Activated naive CD4-positive, alpha-beta T cell (primary cell): ENCODE data around the gene WAPL.

ENCODE experiments used
- DNase-seq, 4 experiments: peaks; one replicate each; lab custom pipeline; 2025; lab: John Stamatoyannopoulos, UW

The WAPL gene

DNA sequence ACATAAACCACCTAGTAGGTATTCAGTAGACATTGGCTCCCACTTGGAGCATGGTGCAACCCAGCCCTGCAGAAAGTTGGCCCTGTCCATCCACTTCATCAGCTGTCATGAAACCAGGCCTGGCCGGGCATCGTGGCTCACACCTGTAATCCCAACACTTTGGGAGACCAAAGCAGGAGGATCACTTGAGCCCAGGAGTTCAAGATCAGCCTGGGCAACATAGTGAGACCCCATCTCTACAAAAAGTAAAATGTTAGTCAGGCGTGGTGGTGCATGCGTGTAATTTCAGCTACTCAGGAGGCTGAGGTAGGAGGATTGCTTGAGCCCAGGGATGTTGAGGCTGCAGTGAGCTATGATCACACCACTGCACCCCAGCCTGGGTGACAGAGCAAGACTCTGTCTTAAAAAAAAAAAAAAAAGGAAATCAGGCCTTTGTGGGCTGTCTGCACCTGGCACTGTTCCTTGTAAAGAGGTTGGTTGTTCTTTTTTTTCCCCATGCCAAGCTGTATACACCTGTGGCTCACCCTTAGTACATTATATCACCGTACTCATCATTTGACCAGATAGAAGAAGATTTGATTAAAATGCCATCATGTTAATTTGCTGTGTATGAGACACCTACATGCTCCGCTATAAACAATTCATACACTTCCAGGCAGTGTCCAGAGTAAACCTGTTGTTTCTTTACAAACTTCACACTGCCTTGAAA is 109.6 kb downstream of the WAPL start:
- no peak for DNase-seq

DNA sequence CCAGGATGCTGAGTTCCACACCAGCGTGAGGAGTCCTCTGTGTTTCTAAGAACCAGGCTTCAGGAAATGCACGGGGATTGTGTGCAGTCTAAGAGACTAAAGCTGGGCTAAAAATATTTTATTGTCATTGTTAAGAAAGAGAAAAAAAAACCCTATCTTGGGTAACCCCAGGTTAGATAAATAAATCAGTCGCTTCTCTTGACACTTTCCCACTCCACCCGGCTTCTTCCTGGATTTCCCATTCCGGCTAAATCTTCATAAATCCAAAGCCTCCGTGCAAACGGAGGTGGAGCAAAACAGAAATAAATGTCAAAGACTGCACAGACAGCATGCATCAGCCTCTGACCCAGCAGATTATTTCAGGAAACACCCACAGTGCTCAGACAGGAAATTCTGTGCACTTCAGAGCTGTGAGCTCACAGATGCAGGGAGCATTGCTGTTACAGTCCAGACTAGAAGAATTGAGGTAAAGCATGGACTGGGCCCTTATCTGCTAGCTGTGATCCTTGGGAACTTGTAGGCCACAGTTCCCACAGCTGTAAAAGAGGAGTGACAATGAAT is 110.2 kb downstream of the WAPL start:
- no peak for DNase-seq

GRCh38 chr10:86410542-86411124 is 111.0 kb downstream of the WAPL start:
- DNase-seq: no peak

- DNase-seq: no peak
These were observed 112.4 kb downstream of the WAPL start for GRCh38 chr10:86409183-86409582.

- DNase-seq: no peak
These were observed 118.3 kb downstream of the WAPL start for GRCh38 chr10:86403183-86403797.

GRCh38 chr10:86402283-86402941 is 119.2 kb downstream of the WAPL start:
- no peak for DNase-seq

DNA sequence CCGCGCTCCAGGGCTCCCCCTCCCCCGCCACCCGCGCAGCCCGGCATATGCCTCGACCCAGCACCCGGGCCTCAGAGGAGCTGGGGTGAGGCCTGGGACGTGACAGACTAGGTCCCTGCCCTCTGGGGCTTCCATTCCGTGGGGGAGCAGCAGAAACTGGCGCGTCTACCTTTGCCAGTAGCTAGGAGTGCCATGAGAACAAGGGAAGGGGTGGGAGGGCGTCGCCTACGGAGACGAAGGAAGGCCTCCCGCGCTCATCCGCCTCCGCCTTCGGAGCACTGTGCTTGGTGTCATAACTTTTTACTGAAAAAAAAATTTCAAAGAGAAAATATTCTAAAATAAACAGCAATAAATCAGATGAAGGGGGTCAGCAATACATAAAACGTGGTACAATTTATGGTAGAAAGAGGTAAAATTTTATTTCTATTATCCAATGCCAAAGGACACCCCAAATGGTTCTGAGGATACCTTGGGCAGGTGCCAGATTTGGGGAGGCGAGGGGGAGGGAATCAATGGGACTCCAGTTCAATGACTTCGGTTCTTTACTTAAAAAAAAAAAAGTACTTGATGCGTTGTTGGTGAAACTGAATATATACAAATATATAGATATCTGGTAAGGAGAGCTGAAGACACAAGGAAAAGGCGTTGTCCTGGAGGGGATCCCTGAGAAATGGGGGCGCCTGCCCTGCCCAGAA is 119.9 kb downstream of the WAPL start:
- DNase-seq: peak in 1 of 4 experiments; percentile 29

- DNase-seq: peak; percentile 24 to 59 (median 41)
These were observed 120.6 kb downstream of the WAPL start for GRCh38 chr10:86400705-86401587.

DNA sequence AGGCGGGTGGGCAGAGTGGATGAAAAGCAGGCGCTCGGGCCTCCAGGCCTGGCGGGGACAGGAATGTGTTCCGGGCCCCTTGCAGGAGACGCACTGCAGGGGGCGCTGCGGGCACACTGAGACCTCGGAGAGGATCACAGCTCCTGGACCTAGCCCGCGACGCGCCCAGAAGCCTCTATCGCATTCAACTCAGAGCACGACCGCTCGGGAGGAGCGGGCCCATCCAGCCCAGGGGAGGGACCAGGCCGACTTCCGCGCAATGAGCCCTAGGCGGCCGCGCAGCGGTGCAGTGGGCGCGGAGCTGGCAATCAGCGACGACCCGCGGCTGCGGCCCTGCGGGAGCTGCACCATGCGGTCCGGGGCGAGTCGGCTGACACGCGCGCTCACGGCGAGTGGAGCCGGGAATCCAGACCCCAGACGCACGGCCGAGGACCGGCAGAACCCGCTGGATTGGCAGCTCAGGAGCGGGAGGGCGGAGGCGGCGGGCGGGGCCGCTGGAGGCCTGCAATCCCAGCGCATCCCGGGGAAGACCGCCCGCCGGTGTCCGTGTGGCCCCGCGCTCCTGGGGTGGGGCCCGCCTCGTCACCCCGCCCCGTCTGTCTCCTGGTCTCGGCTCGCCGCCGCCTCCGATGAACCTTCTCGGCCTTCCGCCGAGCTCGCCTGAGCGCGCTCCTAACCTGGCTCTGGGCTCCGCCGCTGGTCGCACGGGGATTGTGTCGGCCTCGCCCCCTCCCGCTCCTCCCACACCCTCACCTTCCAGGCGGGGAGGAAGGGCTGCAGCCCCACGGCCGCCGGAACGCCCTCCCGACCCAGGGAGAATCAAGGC is 121.5 kb downstream of the WAPL start:
- DNase-seq: peak; percentile 85 to 94 (median 93)

- DNase-seq: no peak
These were observed 122.1 kb downstream of the WAPL start for GRCh38 chr10:86399514-86399878.

- DNase-seq: no peak
These were observed 124.5 kb downstream of the WAPL start for GRCh38 chr10:86397120-86397519.

DNA sequence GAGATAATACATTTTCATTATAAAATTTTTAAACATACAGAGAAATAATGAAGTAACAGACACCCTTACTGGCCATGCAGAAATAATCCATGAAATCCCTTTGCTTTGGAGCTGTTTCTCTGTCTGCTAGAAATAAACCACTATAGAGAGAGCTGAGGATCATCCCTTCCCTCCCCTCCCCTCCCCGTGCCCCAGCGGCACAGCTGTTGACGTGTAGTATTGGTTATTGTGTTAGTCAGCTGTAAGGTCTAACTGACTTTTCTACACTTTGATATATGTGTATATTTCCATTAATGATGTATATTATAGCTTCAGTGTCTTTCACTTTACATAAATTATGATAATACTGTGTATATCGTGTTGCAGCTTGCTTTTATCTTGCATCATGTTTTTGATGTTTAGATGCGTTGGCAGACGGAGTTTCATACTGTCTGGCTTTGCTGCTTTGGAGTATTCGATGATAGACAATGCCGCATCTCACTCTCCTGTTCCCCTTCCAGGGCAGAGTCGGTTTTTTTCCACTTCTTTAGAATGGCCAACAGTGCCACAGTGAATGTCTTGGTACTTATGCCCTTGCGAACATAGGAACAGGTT is 127.6 kb downstream of the WAPL start:
- no peak for DNase-seq

- no peak for DNase-seq
These were observed 128.2 kb downstream of the WAPL start for GRCh38 chr10:86393362-86393761.

DNA sequence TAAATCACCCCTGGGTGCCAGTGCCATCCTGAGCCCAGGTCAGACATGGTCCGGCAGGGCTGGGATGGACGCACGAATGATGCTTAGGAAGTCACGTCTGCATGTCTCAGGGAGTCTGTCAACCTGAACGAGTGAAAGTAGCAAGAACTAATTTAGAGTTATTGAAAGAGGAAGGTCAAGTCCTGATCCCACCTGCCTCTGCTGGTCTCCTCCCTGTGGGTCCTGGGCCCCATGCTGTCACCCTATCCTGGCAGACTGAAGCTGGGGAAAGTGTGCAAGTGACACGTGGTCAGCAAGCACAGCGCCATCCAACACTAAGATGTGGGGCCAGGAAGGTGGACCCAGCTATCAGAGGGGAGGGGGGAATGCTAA is 128.9 kb downstream of the WAPL start:
- DNase-seq: no peak

GRCh38 chr10:86391986-86392722 is 129.4 kb downstream of the WAPL start:
- DNase-seq: no peak

- DNase-seq: no peak
These were observed 130.3 kb downstream of the WAPL start for GRCh38 chr10:86391236-86391840.

GRCh38 chr10:86390337-86391120 is 131.1 kb downstream of the WAPL start:
- DNase-seq: no peak
